Heart right ventricle (tissue), 16 donors: ENCODE results near the gene MAG. TPM values are rescaled to one million over a fixed set of nuclear protein-coding genes. Genes with fewer than 3 reads are reported as not detected.

Experiments
- ATAC-seq, 8 donors: fragments of 200-7000 bp; cut with Tn5 transposase; one replicate each; pipeline ENCODE4 v1.9.1; 2020; ENCODE audit warnings: mild to moderate bottlenecking in 8 of 8, moderate library complexity in 8 of 8, moderate number of reproducible peaks in 1 of 8
- DNase-seq, 2 donors: peaks; one replicate each; pipeline ENCODE4 v3.0.0-alpha.2; 2020
- H3K27ac ChIP-seq, 10 donors: fragments of 200-600 bp; sonication (generic) in 2 of 10; one replicate each; pipeline versions ENCODE4 v1.5.0 to v1.8.0; 2020 to 2022; ENCODE audit warnings: mild to moderate bottlenecking in 3 of 10
- H3K27me3 ChIP-seq, 7 donors: fragments of 200-600 bp; one replicate each; pipeline ENCODE4 v1.8.0; 2021 to 2022; ENCODE audit warnings: mild to moderate bottlenecking in 2 of 7
- H3K36me3 ChIP-seq, 9 donors: fragments of 200-600 bp; sonication (generic) in 1 of 9; one replicate each; pipeline versions ENCODE4 v1.5.0 to v1.8.0; 2020 to 2022; ENCODE audit warnings: mild to moderate bottlenecking in 2 of 9
- H3K4me1 ChIP-seq, 9 donors: fragments of 200-600 bp; sonication (generic) in 1 of 9; one replicate each; pipeline versions ENCODE4 v1.5.0 to v1.8.0; 2020 to 2022; ENCODE audit warnings: mild to moderate bottlenecking in 4 of 9
- H3K4me3 ChIP-seq, 10 donors: fragments of 200-600 bp; sonication (generic) in 2 of 10; one replicate each; pipeline versions ENCODE4 v1.5.0 to v1.8.0; 2020 to 2022; ENCODE audit warnings: mild to moderate bottlenecking in 7 of 10, moderate library complexity in 2 of 10
- H3K9me3 ChIP-seq, 11 donors: fragments of 200-600 bp in 10 of 11; sonication (generic) in 2 of 11; one replicate each; pipeline versions ENCODE4 v1.5.0 to v1.8.0; 2013 to 2022; ENCODE audit warnings: mild to moderate bottlenecking in 2 of 11, control low read depth in 1 of 11, moderate library complexity in 1 of 11
- WGBS, 2 donors: extraction: QIAGEN DNeasy Blood & Tissue Kit; methylation state at CpG; one replicate each; pipeline ENCODE4 v1.1.7; 2013; ENCODE audit warnings: inconsistent platforms in 1 of 2; 5-methylcytosine and 5-hydroxymethylcytosine counted together
- intact Hi-C, 10 donors: fragments of 100-400 bp; cut with DNase I; formaldehyde crosslinking; loops; one replicate each; pipeline versions ENCODE4 v1.11.1 to v1.14.2; 2022
- polyA plus RNA-seq, 2 donors: library from polyadenylated mRNA; stranded (reverse); fragments of 200-250 nt; gene quantifications; one replicate each; pipeline ENCODE4 v1.2.3, GENCODE V29; 2013
- total RNA-seq, 10 donors: library from RNA; stranded (reverse); fragmentation: NEBNext Ultra II Directional in 3 of 10; extraction: Animal tissue kit (Norgen Biotek cat#: 25700) in 3 of 10; gene quantifications; one replicate each; pipeline versions ENCODE4 v1.2.1 to v1.2.4, GENCODE V29; 2021 to 2023
- TF ChIP-seq, protein P1 (sequence below), 9 donors: fragments of 200-600 bp; sonication (generic) in 2 of 9; IDR thresholded peaks; one replicate each; pipeline versions ENCODE4 v1.5.0 to v1.8.0; 2021 to 2022; ENCODE audit warnings: antibody characterized with exemption in 9 of 9, mild to moderate bottlenecking in 5 of 9, moderate library complexity in 1 of 9
- donor health status: Arrhythmogenic right ventricular cardiomyopathy.
- donor health status: ischemic (EF 13 %, LVEDD 7.1; RV severe dilation, severe dysfunction).
- donor health status: healthy with polysubstance abuse.
- donor health status: DM: no; HTN: yes; CAD: no.
- donor health status: DM: no; HTN: no; CAD: no.
- donor health status: ischemic (EF 25% LVEDD 6.9; RV normal size, moderate dysfunction).
- donor health status: ischemic (EF 25% LVEDD 5.7; RV mildly dilated, moderate dysfunction).
- donor health status: healthy.
- donor health status: DM: yes; HTN: yes; CAD: no.
- donor health status: Ischemic cardiomyopathy.
- donor health status: ischemic (EF 35%, LVEDD 5.7; RV mildly dilated, moderate dysfunction).
- donor health status: nonischemic (EF 11% LVEDD 7.7; RV severe dilation, severe dysfunction).
- donor health status: DM: yes; HTN: yes; CAD: no.
- donor health status: PGD.
- donor health status: ischemic (EF 29% LVEDD 5.4; RV normal size, mild dysfunction).
- donor health status: nonischemic (EF 23%, LVEDD 6.1; RV moderate dilation, normal function).

Gene MAG
- total and polyA plus RNA-seq, 12 donors: 0.04 to 0.39 TPM; not detected in 10

DNA sequence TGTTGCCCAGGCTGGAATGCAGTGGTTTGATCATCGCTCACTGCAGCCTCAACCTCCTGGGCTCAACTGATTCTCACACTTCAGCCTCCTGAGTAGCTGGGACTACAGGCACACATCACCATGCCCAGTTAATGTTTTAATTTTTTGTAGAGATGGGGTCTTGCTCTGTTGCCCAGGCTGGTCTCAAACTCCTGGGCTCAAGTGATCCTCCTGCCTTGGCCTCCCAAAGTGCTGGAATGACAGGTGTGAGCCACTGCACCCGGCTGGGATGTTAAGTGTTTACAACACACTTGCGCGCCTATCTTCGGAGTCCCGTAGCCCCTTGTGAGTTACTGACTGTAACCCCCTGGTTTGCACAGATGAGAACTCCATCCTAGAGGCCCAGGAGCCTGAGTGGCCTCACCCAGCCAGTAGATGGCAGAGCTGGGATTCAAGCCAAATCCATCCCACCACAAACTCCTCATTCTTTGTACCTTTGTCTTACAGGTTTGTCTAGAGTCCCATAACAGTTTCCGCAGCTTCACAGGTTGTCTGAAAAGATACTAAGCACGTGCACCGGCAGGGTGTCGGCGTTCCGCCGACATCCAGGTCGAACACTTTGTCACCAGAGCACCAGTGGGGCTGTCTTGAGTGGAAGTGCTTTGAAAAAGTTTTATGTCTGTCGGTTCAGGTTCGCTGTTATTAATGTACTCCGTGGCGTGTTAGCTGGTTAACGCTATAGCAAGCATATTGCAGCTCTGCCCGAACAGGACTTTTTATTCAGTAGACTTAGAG, 14.7 kb downstream of the MAG start:
- WGBS, 2 donors: 88 to 89% methylated on average over 20 of the region's 20 CpGs

DNA sequence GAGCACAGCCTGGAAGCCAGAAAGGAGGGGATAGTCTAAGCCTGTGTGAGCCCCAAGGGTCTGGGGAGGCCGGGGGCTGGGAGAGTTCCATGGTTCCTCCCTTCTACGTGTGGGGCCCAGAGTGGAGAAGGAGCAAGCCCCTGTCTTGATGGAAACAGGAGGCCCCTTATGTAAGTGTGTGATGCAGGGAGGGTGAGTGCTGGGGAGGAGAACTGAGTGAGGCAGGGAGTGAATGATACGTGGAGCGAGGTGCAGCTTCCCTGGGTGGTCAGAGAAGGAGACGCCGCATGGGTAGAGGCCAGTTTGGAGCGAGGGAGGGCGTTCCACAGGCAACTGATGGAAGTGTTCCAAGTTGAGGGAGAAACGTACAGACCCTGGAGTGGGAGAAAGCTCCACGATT, 16.0 kb downstream of the MAG start:
- intact Hi-C loops: no loop called here
- H3K9me3 ChIP-seq: no peaks in the 10 kb centered on the region
- H3K4me1 ChIP-seq: peaks cover 0 to 15% (median 0%) of the 10 kb centered on the region in 9 donors
- DNase-seq (no peak), ATAC-seq (no peak)
- no peak overlapping the region for H3K27ac ChIP-seq
- WGBS, 2 donors: 71 to 73% methylated on average over 10 of the region's 10 CpGs
- no peaks in the 10 kb centered on the region for H3K36me3 ChIP-seq
- H3K4me3 ChIP-seq: no peak overlapping the region
- TF ChIP-seq, protein P1, sequence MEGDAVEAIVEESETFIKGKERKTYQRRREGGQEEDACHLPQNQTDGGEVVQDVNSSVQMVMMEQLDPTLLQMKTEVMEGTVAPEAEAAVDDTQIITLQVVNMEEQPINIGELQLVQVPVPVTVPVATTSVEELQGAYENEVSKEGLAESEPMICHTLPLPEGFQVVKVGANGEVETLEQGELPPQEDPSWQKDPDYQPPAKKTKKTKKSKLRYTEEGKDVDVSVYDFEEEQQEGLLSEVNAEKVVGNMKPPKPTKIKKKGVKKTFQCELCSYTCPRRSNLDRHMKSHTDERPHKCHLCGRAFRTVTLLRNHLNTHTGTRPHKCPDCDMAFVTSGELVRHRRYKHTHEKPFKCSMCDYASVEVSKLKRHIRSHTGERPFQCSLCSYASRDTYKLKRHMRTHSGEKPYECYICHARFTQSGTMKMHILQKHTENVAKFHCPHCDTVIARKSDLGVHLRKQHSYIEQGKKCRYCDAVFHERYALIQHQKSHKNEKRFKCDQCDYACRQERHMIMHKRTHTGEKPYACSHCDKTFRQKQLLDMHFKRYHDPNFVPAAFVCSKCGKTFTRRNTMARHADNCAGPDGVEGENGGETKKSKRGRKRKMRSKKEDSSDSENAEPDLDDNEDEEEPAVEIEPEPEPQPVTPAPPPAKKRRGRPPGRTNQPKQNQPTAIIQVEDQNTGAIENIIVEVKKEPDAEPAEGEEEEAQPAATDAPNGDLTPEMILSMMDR (IDR thresholded peaks at IDR 0.05): no peak
- peaks cover 0 to 11% (median 0%) of the 10 kb centered on the region in 7 donors for H3K27me3 ChIP-seq

More for the DNA sequence above, 14.7 kb downstream of the MAG start:
- Histone ChIP-seq H3K9me3 (no peaks in the 10 kb centered on the region), H3K27me3 (peaks cover 0 to 11% (median 0%) of the 10 kb centered on the region in 7 donors), H3K4me3 (no peak overlapping the region), H3K4me1 (peaks cover 0 to 15% (median 0%) of the 10 kb centered on the region in 9 donors), H3K36me3 (no peaks in the 10 kb centered on the region), H3K27ac (no peak overlapping the region)
- ATAC-seq (no peak), DNase-seq (no peak)
- TF ChIP-seq, protein P1 (IDR thresholded peaks at IDR 0.05): peak in 1 of 9 donors; percentile 17
- intact Hi-C loops: no loop called here

DNA sequence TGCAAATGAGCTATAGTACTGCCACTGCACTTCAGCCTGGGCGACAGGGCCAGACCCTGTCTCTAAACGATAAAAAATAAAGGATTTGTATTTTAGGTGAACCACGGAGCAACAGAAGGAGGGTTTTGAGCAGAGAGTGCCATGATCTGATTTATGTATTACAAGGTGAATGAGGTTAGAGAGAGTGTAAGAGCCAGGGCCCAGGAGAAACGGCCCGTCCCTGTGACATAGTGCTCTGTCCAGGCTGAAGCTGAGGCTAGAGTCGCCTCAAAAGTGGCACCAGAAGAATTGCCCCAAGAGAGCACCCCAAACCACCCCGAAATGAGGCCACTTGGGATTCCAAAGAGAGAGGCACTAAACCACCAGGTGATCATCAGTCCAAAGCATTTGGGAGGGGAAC, 16.9 kb downstream of the MAG start:
- no peak overlapping the region for H3K4me3 ChIP-seq
- 87 to 96% methylated on average over 7 of the region's 7 CpGs for WGBS, 2 donors
- peaks cover 0 to 9% (median 0%) of the 10 kb centered on the region in 7 donors for H3K27me3 ChIP-seq
- peak overlapping the region in 1 of 10 donors; percentile 37 for H3K27ac ChIP-seq
- no peaks in the 10 kb centered on the region for H3K9me3 ChIP-seq
- TF ChIP-seq, protein P1 (IDR thresholded peaks at IDR 0.05): no peak
- no peak for ATAC-seq
- DNase-seq: no peak
- H3K36me3 ChIP-seq: no peaks in the 10 kb centered on the region
- intact Hi-C loops: no loop called here
- H3K4me1 ChIP-seq: peaks cover 0 to 15% (median 0%) of the 10 kb centered on the region in 9 donors

DNA sequence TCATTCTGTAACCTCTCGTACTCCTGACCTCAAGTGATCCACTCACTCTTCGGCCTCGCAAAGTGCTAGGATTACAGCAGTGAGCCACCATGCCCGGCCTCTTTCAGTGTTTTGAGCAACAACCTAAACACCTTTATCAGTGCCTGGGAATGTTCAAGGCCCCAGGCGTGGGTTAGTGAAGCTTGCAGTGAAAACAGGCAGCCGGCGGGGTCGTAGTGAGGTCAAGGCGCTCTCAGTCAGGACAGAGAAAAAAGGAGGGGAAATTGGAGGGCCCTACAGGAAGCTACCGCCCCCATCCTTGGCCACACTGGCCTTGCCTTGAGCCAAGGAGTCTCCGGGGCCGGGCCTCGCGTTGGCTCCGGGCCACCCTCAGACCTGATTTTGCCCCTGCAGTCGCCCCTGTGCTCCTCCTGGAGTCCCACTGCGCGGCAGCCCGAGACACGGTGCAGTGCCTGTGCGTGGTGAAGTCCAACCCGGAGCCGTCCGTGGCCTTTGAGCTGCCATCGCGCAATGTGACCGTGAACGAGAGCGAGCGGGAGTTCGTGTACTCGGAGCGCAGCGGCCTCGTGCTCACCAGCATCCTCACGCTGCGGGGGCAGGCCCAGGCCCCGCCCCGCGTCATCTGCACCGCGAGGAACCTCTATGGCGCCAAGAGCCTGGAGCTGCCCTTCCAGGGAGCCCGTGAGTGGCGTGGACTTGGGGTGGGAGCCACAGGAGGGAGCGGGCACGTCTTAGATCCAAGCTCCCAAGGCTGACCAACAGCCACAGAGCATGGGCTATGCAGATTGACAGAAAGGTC, 17.7 kb downstream of the MAG start:
- intact Hi-C loops: no loop called here
- H3K9me3 ChIP-seq: no peaks in the 10 kb centered on the region
- TF ChIP-seq, protein P1 (IDR thresholded peaks at IDR 0.05): no peak
- DNase-seq (peak in 1 of 2 donors; percentile 55), ATAC-seq (peak in 7 of 8 donors; percentile 50 to 89 (median 79))
- H3K36me3 ChIP-seq: no peaks in the 10 kb centered on the region
- peak overlapping the region in 2 of 10 donors; percentile 11 to 20 for H3K4me3 ChIP-seq
- WGBS, 2 donors: 69 to 74% methylated on average over 47 of the region's 47 CpGs
- peaks cover 0 to 15% (median 0%) of the 10 kb centered on the region in 9 donors for H3K4me1 ChIP-seq
- peaks cover 0 to 2% (median 0%) of the 10 kb centered on the region in 7 donors for H3K27me3 ChIP-seq
- H3K27ac ChIP-seq: peak overlapping the region in 2 of 10 donors; percentile 37 to 39
